GM23338 (cell line): Measurements from ENCODE around the gene C6orf118. TPM values are rescaled to one million over a fixed set of nuclear protein-coding genes. Genes with fewer than 3 reads are reported as not detected.

Experiments used
- ATAC-seq: fragments of 200-7000 bp; cut with Tn5 transposase; 3 replicates; pipeline ENCODE4 v1.9.1; 2020
- DNase-seq: peaks from one replicate; pipeline ENCODE4 v3.0.0-alpha.2; 2015; ENCODE audit warnings: low spot score
- H2AFZ ChIP-seq: fragments of 200-600 bp; sonication (generic); 2 replicates; pipeline ENCODE4 v1.8.0; 2016; ENCODE audit warnings: antibody characterized with exemption, mild to moderate bottlenecking, moderate library complexity
- H3F3A ChIP-seq: fragments of 200-600 bp; sonication (generic); replicated peaks from 2 replicates; pipeline ENCODE4 v1.8.0; 2017; ENCODE audit warnings: antibody characterized with exemption, mixed run types, low read depth
- H3K27ac ChIP-seq: fragments of 200-600 bp; sonication (generic); 2 replicates; pipeline ENCODE4 v1.6.1; 2016; ENCODE audit warnings: low read depth
- H3K27me3 ChIP-seq: fragments of 200-600 bp; sonication (generic); 2 replicates; pipeline ENCODE4 v1.8.0; 2016; ENCODE audit warnings: mild to moderate bottlenecking, mixed run types, moderate library complexity; ENCODE audit not compliant: insufficient read depth
- H3K36me3 ChIP-seq: fragments of 200-600 bp; sonication (generic); 2 replicates; pipeline ENCODE4 v1.8.0; 2016; ENCODE audit warnings: mild to moderate bottlenecking; ENCODE audit not compliant: insufficient read depth
- H3K4me1 ChIP-seq: fragments of 200-600 bp; sonication (generic); 2 replicates; pipeline ENCODE4 v1.8.0; 2016; ENCODE audit warnings: mild to moderate bottlenecking, moderate library complexity; ENCODE audit not compliant: insufficient read depth
- H3K4me2 ChIP-seq: fragments of 200-600 bp; sonication (generic); 2 replicates; pipeline ENCODE4 v1.7.1; 2017; ENCODE audit warnings: mixed run types
- H3K4me3 ChIP-seq: fragments of 200-600 bp; sonication (generic); 2 replicates; pipeline ENCODE4 v1.6.1; 2016; ENCODE audit warnings: mixed run types
- H3K79me2 ChIP-seq: fragments of 200-600 bp; sonication (generic); replicated peaks from 2 replicates; pipeline ENCODE4 v1.8.0; 2017; ENCODE audit warnings: mild to moderate bottlenecking; ENCODE audit not compliant: insufficient read depth
- H3K9me2 ChIP-seq: fragments of 200-600 bp; sonication (generic); 2 replicates; pipeline ENCODE4 v1.8.0; 2017; ENCODE audit not compliant: insufficient read depth
- H4K20me1 ChIP-seq: fragments of 200-600 bp; sonication (generic); replicated peaks from 2 replicates; pipeline ENCODE4 v1.8.0; 2017; ENCODE audit warnings: mild to moderate bottlenecking; ENCODE audit not compliant: insufficient read depth
- H3K27ac Mint-ChIP-seq: 2 replicates; pipeline ENCODE4 v1.8.0; 2020; ENCODE audit warnings: inconsistent platforms, mild to moderate bottlenecking, moderate library complexity, mixed read lengths
- H3K27me3 Mint-ChIP-seq: 3 replicates; pipeline ENCODE4 v1.8.0; 2022; ENCODE audit warnings: low read depth, mild to moderate bottlenecking, moderate library complexity, mixed read lengths, inconsistent platforms; ENCODE audit not compliant: insufficient read depth, poor library complexity
- H3K36me3 Mint-ChIP-seq: 3 replicates; pipeline ENCODE4 v1.8.0; 2021; ENCODE audit warnings: low read depth, mild to moderate bottlenecking, inconsistent platforms, moderate library complexity, mixed read lengths
- H3K4me1 Mint-ChIP-seq: 3 replicates; pipeline ENCODE4 v1.8.0; 2020; ENCODE audit warnings: mild to moderate bottlenecking, inconsistent platforms, mixed read lengths
- H3K4me3 Mint-ChIP-seq: 3 replicates; pipeline ENCODE4 v1.8.0; 2021; ENCODE audit warnings: moderate library complexity, mild to moderate bottlenecking, inconsistent platforms, mixed read lengths
- H3K9me3 Mint-ChIP-seq: 3 replicates; pipeline ENCODE4 v1.8.0; 2020; ENCODE audit warnings: moderate library complexity, mild to moderate bottlenecking, inconsistent platforms, mixed read lengths
- CREB1 ChIP-seq: fragments of 250-450 bp; sonication (Bioruptor Pico); IDR thresholded peaks from 2 replicates; pipeline ENCODE4 v1.5.0; 2020; ENCODE audit warnings: low read depth, mild to moderate bottlenecking, moderate library complexity
- CTCF ChIP-seq, 2 experiments: fragments of 200-600 bp in 1 of 2; sonication (generic) in 1 of 2; conservative IDR thresholded peaks; 2 replicates each; pipeline versions ENCODE4 v1.5.1 to v1.6.1; 2016 to 2017; ENCODE audit warnings: antibody characterized with exemption in 2 of 2, low read depth in 2 of 2, mild to moderate bottlenecking in 2 of 2, moderate library complexity in 1 of 2
- ETS1 ChIP-seq: IDR thresholded peaks from 2 replicates; pipeline ENCODE4 v1.6.1; 2016; ENCODE audit warnings: antibody characterized with exemption
- EZH2 ChIP-seq: fragments of 200-600 bp; sonication (generic); IDR thresholded peaks from one replicate; pipeline ENCODE4 v1.8.0; 2017; ENCODE audit warnings: antibody characterized with exemption, mild to moderate bottlenecking, low read depth; ENCODE audit not compliant: unreplicated experiment
- EZH2phosphoT487 ChIP-seq: fragments of 200-600 bp; sonication (generic); IDR thresholded peaks from one replicate; pipeline ENCODE4 v1.8.1; 2018; ENCODE audit warnings: antibody characterized with exemption; ENCODE audit not compliant: unreplicated experiment
- JUNB ChIP-seq: IDR thresholded peaks from one replicate; pipeline ENCODE4 v1.6.1; 2016; ENCODE audit warnings: antibody characterized with exemption; ENCODE audit not compliant: unreplicated experiment
- NANOG ChIP-seq: IDR thresholded peaks from 2 replicates; pipeline ENCODE4 v1.6.1; 2016; ENCODE audit warnings: antibody characterized with exemption, borderline replicate concordance
- POLR2AphosphoS5 ChIP-seq: IDR thresholded peaks from 2 replicates; pipeline ENCODE4 v1.6.1; 2016; ENCODE audit warnings: antibody characterized with exemption, low read depth
- REST ChIP-seq: IDR thresholded peaks from one replicate; pipeline ENCODE4 v1.6.1; 2018; ENCODE audit warnings: antibody characterized with exemption; ENCODE audit not compliant: unreplicated experiment
- STAT1 ChIP-seq: IDR thresholded peaks from one replicate; pipeline ENCODE4 v1.6.1; 2016; ENCODE audit warnings: antibody characterized with exemption; ENCODE audit not compliant: unreplicated experiment
- ZNF114 ChIP-seq: fragments of 250-450 bp; sonication (Bioruptor Pico); IDR thresholded peaks from 2 replicates; pipeline ENCODE4 v1.5.0; 2020; ENCODE audit warnings: mild to moderate bottlenecking, moderate library complexity
- ZNF331 ChIP-seq: fragments of 250-450 bp; sonication (Bioruptor Pico); IDR thresholded peaks from 2 replicates; pipeline ENCODE4 v1.5.0; 2020; ENCODE audit warnings: low read depth, mild to moderate bottlenecking, moderate library complexity
- ZNF462 ChIP-seq: fragments of 250-450 bp; sonication (Bioruptor Pico); IDR thresholded peaks from 2 replicates; pipeline ENCODE4 v1.5.0; 2020; ENCODE audit warnings: mild to moderate bottlenecking, moderate library complexity
- polyA plus RNA-seq: library from polyadenylated mRNA; unstranded; fragments of >200 nt; fragmentation: Nextera tagmentation; extraction: Ambion mirVana; gene quantifications from 2 replicates; pipeline ENCODE4 v1.2.1, GENCODE V29; 2016
- total RNA-seq: library from RNA; depleted of rRNA; stranded (reverse); fragments of >200 nt; shearing (Covaris generic); gene quantifications from 2 replicates; pipeline ENCODE4 v1.2.3, GENCODE V29; 2014

C6orf118 gene
- total and polyA plus RNA-seq, 2 experiments from 2014 or later = 0.35 to 1.1 TPM

GRCh38 chr6:165236326-165236725, 73.1 kb downstream of the C6orf118 start:
- H3K27me3 Mint-ChIP-seq = no peaks in the 10 kb centered on the region
- H3K27ac ChIP-seq = no peak overlapping the region
- peaks cover 3% of the 10 kb centered on the region; the same call in 1 of the 2 replicates for H3K36me3 ChIP-seq
- no peak overlapping the region for H3K4me2 ChIP-seq
- no peaks in the 10 kb centered on the region for H3K4me1 Mint-ChIP-seq
- no peak overlapping the region for H3K27ac Mint-ChIP-seq
- no peak for ATAC-seq
- peaks cover 49% of the 10 kb centered on the region for H3K9me3 Mint-ChIP-seq
- no peaks in the 10 kb centered on the region for H3F3A ChIP-seq
- H3K4me3 Mint-ChIP-seq = no peak overlapping the region
- H3K9me2 ChIP-seq = no peaks in the 10 kb centered on the region; the same call in 1 of the 2 replicates
- no peak for DNase-seq
- TF ChIP-seq ZNF114 (CRISPR knock-in tag) (no peak), NANOG (no peak), REST (no peak), ZNF462 (CRISPR knock-in tag) (no peak), CTCF (conservative IDR thresholded peaks at IDR 0.05; ENCODE audit: low read depth in 2 of 2) (no peak), CREB1 (no peak), ZNF331 (CRISPR knock-in tag) (no peak), EZH2phosphoT487 (no peak), ETS1 (no peak), EZH2 (no peak), JUNB (no peak), POLR2AphosphoS5 (no peak), STAT1 (no peak)
- peaks cover 26% of the 10 kb centered on the region for H3K36me3 Mint-ChIP-seq
- no peak overlapping the region for H3K4me3 ChIP-seq
- no peaks in the 10 kb centered on the region for H3K27me3 ChIP-seq
- H3K4me1 ChIP-seq = no peaks in the 10 kb centered on the region
- H3K79me2 ChIP-seq = no peaks in the 10 kb centered on the region
- H2AFZ ChIP-seq = no peak overlapping the region
- H4K20me1 ChIP-seq = no peaks in the 10 kb centered on the region
